Measurements from ENCODE around the gene PDE4D. TPM values are rescaled to one million over a fixed set of nuclear protein-coding genes. Genes with fewer than 3 reads are reported as not detected.

The PDE4D gene
- total RNA-seq, 1 experiment from 2014 or later: 6.5 TPM

- H3K27me3 ChIP-seq (replicated peaks; ENCODE audit: insufficient read depth, low read depth, low read length, poor library complexity): no peaks in the 10 kb centered on the region
- no peak for DNase-seq (ENCODE audit: low spot score)
- H3K27ac ChIP-seq (ENCODE audit: low read depth, low read length, poor library complexity, severe bottlenecking): no peak overlapping the region
- CTCF ChIA-PET: no interaction called here
- H3K36me3 ChIP-seq (ENCODE audit: insufficient read depth, low read length, poor library complexity, severe bottlenecking): no peaks in the 10 kb centered on the region
- TF ChIP-seq CTCF (conservative IDR thresholded peaks at IDR 0.05; ENCODE audit: low read depth, low read length) (no peak), EZH2 (IDR thresholded peaks at IDR 0.05; ENCODE audit: borderline replicate concordance, low read depth, low read length, poor library complexity, severe bottlenecking) (no peak)
- H3K4me3 ChIP-seq (ENCODE audit: low read depth, low read length, poor library complexity, severe bottlenecking): no peak overlapping the region
- no TSS peak for BruUV-seq (replicated peaks)
- intact Hi-C loops (cut with micrococcal nuclease; ENCODE audit: unreplicated experiment): loop anchor here (5.0 kb wide), 1 partner anchor 44 kb away; no protein-coding TSS in a partner anchor
- no peaks in the 10 kb centered on the region for H3K4me1 ChIP-seq (ENCODE audit: insufficient read depth, low read length, poor library complexity, severe bottlenecking)
- no peaks in the 10 kb centered on the region for H3K9me3 ChIP-seq (ENCODE audit: low read depth, low read length, poor library complexity, severe bottlenecking)
- POLR2A ChIA-PET (ENCODE audit: low non-redundant PET): no interaction called here
These were observed 722.4 kb downstream of the PDE4D start for GRCh38 chr5:59171131-59171530.

- Histone ChIP-seq H3K36me3 (ENCODE audit: insufficient read depth, low read length, poor library complexity, severe bottlenecking) (no peaks in the 10 kb centered on the region), H3K27ac (ENCODE audit: low read depth, low read length, poor library complexity, severe bottlenecking) (no peak overlapping the region), H3K27me3 (replicated peaks; ENCODE audit: insufficient read depth, low read depth, low read length, poor library complexity) (no peaks in the 10 kb centered on the region), H3K4me3 (ENCODE audit: low read depth, low read length, poor library complexity, severe bottlenecking) (no peak overlapping the region), H3K9me3 (ENCODE audit: low read depth, low read length, poor library complexity, severe bottlenecking) (no peaks in the 10 kb centered on the region), H3K4me1 (ENCODE audit: insufficient read depth, low read length, poor library complexity, severe bottlenecking) (no peaks in the 10 kb centered on the region)
- POLR2A ChIA-PET (ENCODE audit: low non-redundant PET): no interaction called here
- CTCF ChIA-PET: no interaction called here
- intact Hi-C loops (cut with micrococcal nuclease; ENCODE audit: unreplicated experiment): loop anchor here (5.0 kb wide), 1 partner anchor 42 kb away; no protein-coding TSS in a partner anchor
- no peak for DNase-seq (ENCODE audit: low spot score)
- TF ChIP-seq CTCF (conservative IDR thresholded peaks at IDR 0.05; ENCODE audit: low read depth, low read length) (no peak), EZH2 (IDR thresholded peaks at IDR 0.05; ENCODE audit: borderline replicate concordance, low read depth, low read length, poor library complexity, severe bottlenecking) (no peak)
- BruUV-seq (replicated peaks): no TSS peak
These were observed 723.8 kb downstream of the PDE4D start for GRCh38 chr5:59169768-59170150.

GRCh38 chr5:59169081-59169767 lies 724.3 kb downstream of the PDE4D start:
- Histone ChIP-seq H3K36me3 (ENCODE audit: insufficient read depth, low read length, poor library complexity, severe bottlenecking) (no peaks in the 10 kb centered on the region), H3K4me1 (ENCODE audit: insufficient read depth, low read length, poor library complexity, severe bottlenecking) (no peaks in the 10 kb centered on the region), H3K27ac (ENCODE audit: low read depth, low read length, poor library complexity, severe bottlenecking) (no peak overlapping the region), H3K4me3 (ENCODE audit: low read depth, low read length, poor library complexity, severe bottlenecking) (no peak overlapping the region), H3K9me3 (ENCODE audit: low read depth, low read length, poor library complexity, severe bottlenecking) (no peaks in the 10 kb centered on the region), H3K27me3 (replicated peaks; ENCODE audit: insufficient read depth, low read depth, low read length, poor library complexity) (no peaks in the 10 kb centered on the region)
- no peak for DNase-seq (ENCODE audit: low spot score)
- CTCF ChIA-PET: no interaction called here
- intact Hi-C loops (cut with micrococcal nuclease; ENCODE audit: unreplicated experiment): no loop called here
- no peak for TF ChIP-seq CTCF (conservative IDR thresholded peaks at IDR 0.05; ENCODE audit: low read depth, low read length)
- POLR2A ChIA-PET (ENCODE audit: low non-redundant PET): no interaction called here
- BruUV-seq (replicated peaks): no TSS peak
